ENCODE results near the gene SND1. TPM values are rescaled to one million over a fixed set of nuclear protein-coding genes. Genes with fewer than 3 reads are reported as not detected.

The SND1 gene
- total RNA-seq, 1 experiment from 2014 or later, result 218 TPM

- H3K27ac ChIP-seq (ENCODE audit: insufficient read length, low read depth, low read length), result no peak overlapping the region
- H2AK5ac ChIP-seq (ENCODE audit: insufficient read length, low read length), result no peak overlapping the region
- H2BK12ac ChIP-seq (ENCODE audit: insufficient read length, low read depth, low read length), result no peak overlapping the region
- no CpG with 5 or more reads among the region's 1 CpG for WGBS (ENCODE audit: extremely low coverage, insufficient read length, low lambda C conversion rate)
- no peak overlapping the region for H2BK120ac ChIP-seq (ENCODE audit: low read depth, low read length, poor library complexity, severe bottlenecking)
- H3K56ac ChIP-seq (ENCODE audit: insufficient read length, low read depth, low read length), result no peak overlapping the region
- H3K4me3 Mint-ChIP-seq, result no peak overlapping the region
- no peak overlapping the region for H2AFZ ChIP-seq (ENCODE audit: low read length)
- peaks cover 26 to 34% of the 10 kb centered on the region in 2 experiments for H3K4me1 Mint-ChIP-seq
- H3T11ph ChIP-seq (ENCODE audit: low read length), result no peak overlapping the region
- H3K79me1 ChIP-seq (ENCODE audit: insufficient read depth, low read depth, low read length, poor library complexity, severe bottlenecking), result no peaks in the 10 kb centered on the region
- H3K36me3 Mint-ChIP-seq (ENCODE audit: insufficient read depth in 1 of 3, low read depth in 3 of 3), result peaks cover 2 to 16% (median 7%) of the 10 kb centered on the region in 3 experiments; a peak in 5 of 7 replicates
- no peak overlapping the region for H3K14ac ChIP-seq (ENCODE audit: insufficient read depth, low read length)
- H4K8ac ChIP-seq (replicated peaks; ENCODE audit: insufficient read length, low read depth, low read length), result no peak overlapping the region
- H2BK20ac ChIP-seq (ENCODE audit: low read depth, low read length, poor library complexity, severe bottlenecking), result no peak overlapping the region
- no peaks in the 10 kb centered on the region for H3K27me3 ChIP-seq (ENCODE audit: insufficient read depth, low read length)
- H4K20me1 ChIP-seq (ENCODE audit: control insufficient read depth, insufficient read depth, insufficient read length), result no peaks in the 10 kb centered on the region
- H3K9me3 Mint-ChIP-seq, result no peaks in the 10 kb centered on the region
- no peak overlapping the region for H4K5ac ChIP-seq (ENCODE audit: insufficient read length, low read depth, low read length)
- no peak overlapping the region for H3K27ac Mint-ChIP-seq
- no peaks in the 10 kb centered on the region for H3K79me2 ChIP-seq (ENCODE audit: insufficient read depth, low read length)
- no peaks in the 10 kb centered on the region for H3K9me3 ChIP-seq (ENCODE audit: control insufficient read depth, low read depth, low read length)
- no peak overlapping the region for H3K4ac ChIP-seq (ENCODE audit: low read depth, low read length)
- TF ChIP-seq CTCF (conservative IDR thresholded peaks at IDR 0.05), result no peak
- H3K27me3 Mint-ChIP-seq (ENCODE audit: low read depth), result no peaks in the 10 kb centered on the region
- H4K91ac ChIP-seq (ENCODE audit: insufficient read length, low read depth, low read length), result no peak overlapping the region
- H3K4me1 ChIP-seq (ENCODE audit: insufficient read depth, low read length), result peaks cover 6% of the 10 kb centered on the region; the same call in 1 of the 2 replicates
- H3K4me2 ChIP-seq (ENCODE audit: insufficient read depth, insufficient read length, low read length), result no peak overlapping the region
- no peaks in the 10 kb centered on the region for H3K23me2 ChIP-seq (ENCODE audit: insufficient read length, low read depth, low read length, poor library complexity, severe bottlenecking)
- no peak overlapping the region for H3K18ac ChIP-seq (ENCODE audit: insufficient read length, low read depth, low read length)
- H3K9ac ChIP-seq (ENCODE audit: extremely low read depth, insufficient read length, low read length), result no peak overlapping the region
- H3K23ac ChIP-seq (ENCODE audit: insufficient read length, low read depth, low read length), result no peak overlapping the region
- H2BK5ac ChIP-seq (ENCODE audit: insufficient read length, low read length), result no peak overlapping the region
- no peak for DNase-seq
- H2BK15ac ChIP-seq (ENCODE audit: low read depth, low read length), result no peak overlapping the region
Observed at GRCh38 chr7:127946847-127947246, 294.9 kb downstream of the SND1 start.

Data from H9 (cell line).